Inferior parietal cortex (tissue), 1 donor: Measurements from ENCODE around the gene TRIO.

Experiments
- DNase-seq: peaks from one replicate; pipeline ENCODE4 v3.0.0-alpha.2; 2016; ENCODE audit errors: extremely low spot score

Gene TRIO

DNA sequence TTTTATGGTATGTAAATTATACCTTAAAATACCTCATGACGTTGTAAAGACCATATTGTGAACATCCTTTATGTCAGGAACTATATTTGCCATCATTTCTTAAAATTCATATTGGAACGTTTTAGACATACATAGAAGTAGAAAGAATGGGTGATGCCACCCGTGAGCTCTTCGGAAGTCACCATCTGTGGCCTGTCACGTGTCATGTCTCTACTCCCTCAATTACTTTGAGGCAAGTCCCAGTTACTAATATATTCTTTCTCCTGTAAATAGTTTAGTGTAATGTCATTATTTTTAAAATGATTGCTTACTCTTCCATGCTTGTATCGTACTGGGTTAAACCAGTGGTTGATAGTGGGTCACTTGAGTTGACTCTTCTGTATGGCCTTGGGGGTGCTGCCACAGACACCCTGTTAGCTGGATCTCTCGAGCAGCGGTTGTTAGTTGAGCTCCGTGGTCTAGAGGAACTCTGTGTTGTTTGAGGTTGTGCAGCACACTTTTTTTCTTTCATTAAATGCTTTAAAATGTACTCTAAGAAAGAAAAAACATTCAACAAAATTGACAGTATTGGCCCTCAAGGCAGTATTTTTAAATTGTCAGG, 66.2 kb downstream of the TRIO start:
- no peak for DNase-seq

- DNase-seq: no peak
Observed at GRCh38 chr5:14209836-14210235, 66.7 kb downstream of the TRIO start.

DNA sequence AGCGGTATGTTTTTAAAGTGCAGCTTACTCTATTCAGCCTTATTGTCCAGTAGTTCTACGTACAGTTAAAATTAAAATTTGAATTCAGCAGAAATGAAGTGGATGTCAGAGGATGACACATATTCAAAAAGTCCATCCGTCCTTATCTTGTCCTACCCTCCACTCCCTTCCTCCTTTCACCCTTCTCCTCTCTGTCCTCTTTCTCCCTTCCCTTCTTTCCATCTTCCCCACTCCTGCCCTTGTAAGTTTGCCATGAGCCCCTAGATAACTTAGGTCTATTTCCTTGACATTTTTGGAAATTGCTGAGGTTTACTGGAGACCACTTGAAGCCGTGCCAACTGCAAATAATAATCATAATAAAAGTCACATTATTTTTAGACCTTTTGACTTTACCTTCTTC, 67.6 kb downstream of the TRIO start:
- no peak for DNase-seq

DNA sequence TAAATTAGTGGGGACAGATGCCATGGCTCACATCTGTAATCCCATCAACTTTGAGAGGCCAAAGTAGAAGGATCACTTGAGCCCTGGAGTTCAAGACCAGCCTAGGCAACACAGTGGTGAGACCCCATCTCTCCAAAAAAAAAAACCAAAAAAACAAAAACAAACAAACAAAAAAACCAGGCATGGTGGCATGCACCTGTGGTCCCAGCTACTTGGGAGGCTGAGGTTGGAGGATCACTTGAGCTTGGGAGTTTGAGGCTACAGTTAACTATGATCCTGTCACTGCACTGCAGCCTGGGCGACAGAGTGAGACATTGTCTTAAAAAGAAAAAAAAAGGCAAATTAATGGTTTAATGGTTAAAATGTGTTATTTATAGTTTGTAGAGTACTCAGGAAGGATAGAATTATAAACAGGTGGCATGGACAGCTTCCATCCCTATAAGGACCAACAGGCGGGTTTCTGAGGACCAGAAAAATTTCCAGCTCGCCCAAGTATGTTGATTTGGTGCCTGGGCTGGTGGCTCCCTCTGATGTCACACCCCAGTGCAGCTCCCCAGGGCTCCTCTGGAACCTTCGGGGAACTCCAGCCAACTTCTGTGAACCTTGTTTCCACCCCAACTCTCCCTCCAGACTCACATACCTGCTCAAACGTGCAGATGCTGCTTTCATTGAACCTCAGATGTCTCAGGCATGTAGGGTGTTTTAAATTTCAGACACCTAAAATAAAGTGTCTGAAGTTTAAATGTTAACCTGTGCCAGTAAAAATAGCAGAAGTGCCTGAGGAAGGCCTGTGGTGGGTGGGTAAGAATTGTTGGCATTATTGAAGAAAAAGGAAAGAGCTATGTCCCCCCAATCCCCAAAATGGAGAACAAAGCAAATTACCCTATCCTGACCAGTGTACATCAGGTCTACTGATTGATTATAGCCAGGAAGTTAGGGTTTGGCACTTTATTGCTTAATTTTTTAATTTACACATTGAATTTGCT, 69.0 kb downstream of the TRIO start:
- no peak for DNase-seq

DNA sequence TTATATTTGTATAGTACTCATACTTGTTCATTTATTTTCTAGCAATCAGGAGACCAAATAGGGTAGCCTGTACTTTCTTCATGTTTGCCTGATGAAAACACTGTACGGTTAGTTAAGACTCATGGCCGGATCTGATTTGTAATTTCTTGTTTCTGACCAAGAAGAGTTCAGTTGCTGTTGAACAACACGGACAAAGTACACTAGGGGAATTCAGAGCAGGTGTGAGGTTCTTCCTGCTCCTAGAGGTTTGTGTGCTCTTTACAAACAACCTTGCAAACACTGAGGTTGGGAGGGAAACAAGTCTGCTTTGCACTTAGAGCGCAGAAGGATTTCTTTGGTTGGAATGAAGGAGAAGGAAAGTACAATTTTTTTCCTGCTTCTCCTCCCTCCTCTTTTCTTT, 69.7 kb downstream of the TRIO start:
- DNase-seq: no peak

- no peak for DNase-seq
Observed at GRCh38 chr5:14213253-14213652, 70.1 kb downstream of the TRIO start.

GRCh38 chr5:14213813-14214585, 70.9 kb downstream of the TRIO start:
- DNase-seq: no peak

DNA sequence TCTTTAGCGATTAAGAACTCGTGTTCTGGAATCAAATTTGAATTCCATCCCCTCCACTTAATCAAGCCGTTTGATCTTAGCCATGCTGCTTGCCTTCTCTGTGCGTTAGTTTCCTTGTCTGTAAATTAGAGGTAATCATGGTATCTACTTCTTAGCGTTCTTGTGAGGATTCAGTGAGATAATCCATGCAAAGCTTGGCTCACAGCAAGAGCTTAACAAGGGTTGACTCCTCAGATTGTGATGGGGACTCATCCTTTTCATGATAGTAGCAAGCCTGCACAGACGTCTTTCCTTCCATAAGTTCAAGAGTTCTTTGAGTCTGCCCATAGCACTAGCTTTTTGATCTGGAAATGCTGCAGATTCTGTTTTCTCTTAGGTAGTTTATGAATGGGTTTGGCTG, 72.8 kb downstream of the TRIO start:
- no peak for DNase-seq

DNA sequence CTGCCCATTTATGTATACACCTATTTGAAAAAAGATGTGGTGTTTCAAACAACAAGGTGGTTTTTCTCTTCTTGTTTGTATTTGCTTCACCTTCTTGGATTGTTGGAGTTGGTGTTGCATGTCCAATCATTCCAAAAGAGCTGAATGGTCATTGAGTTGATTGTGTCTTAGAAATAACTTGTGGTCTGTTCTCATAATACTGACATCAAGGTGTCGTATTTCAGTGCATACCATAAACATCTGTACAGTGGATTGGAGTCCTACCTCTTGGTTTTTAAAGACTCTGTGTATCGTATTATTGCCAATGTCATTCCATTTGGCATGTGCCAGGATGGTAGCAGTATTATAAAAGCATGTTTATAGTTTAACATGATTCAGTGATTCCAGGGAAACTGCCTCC, 73.2 kb downstream of the TRIO start:
- no peak for DNase-seq

DNA sequence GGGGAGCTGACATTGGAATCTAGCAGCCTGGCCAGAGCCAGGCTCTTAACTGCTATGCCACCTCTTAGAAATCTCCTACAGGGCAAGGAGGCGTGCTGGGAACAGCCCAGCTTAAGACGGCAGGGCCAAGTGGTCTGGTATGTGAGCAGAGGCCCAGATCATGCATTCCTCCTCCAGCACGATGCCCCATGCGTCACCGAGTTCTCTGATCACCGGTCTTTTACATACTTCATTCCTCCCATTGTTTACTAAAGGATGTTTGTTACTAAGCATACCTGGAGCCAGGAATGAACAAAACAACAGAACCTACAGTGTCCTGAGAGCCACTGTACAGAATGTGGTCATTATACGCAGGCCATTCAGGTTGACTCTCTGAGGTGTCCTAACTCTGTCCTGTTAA, 73.8 kb downstream of the TRIO start:
- no peak for DNase-seq

DNA sequence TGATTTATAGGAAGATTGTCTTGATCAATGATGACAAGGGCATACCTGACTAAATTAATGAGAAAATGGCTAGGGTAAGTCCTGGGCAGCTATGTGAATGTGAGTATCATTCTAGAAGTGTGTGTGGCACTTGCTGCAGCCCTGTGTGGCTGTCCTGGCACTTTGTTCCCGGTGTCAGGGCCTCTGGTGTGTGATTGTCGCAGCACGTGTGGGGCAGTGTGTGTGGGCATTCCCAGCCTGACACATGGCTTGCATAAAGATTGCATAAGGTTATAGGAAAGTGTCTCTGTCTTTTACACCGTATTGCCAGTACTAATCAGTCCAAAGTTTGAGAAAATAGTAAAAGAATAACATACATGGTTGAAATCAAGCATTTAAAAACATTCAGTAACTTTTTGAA, 74.4 kb downstream of the TRIO start:
- no peak for DNase-seq

DNA sequence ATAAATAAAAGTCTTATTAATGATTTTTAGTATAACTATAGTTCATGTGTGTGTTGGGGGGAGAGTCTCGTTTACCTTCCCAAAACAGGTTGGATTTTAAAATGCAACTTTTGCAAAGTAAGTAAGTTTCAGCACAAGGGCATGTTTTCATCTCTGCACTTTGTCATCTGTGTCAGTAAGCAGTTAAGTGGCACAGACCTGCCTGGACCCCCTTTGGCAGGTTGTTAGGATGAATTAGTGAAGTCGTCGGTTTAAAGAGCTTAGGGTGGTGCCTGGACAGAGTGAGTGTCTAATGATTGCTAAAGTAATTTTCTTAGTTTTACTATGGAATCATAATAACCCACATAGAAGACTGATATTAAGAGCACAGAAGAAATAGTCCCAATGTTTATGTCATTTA, 74.9 kb downstream of the TRIO start:
- no peak for DNase-seq

DNA sequence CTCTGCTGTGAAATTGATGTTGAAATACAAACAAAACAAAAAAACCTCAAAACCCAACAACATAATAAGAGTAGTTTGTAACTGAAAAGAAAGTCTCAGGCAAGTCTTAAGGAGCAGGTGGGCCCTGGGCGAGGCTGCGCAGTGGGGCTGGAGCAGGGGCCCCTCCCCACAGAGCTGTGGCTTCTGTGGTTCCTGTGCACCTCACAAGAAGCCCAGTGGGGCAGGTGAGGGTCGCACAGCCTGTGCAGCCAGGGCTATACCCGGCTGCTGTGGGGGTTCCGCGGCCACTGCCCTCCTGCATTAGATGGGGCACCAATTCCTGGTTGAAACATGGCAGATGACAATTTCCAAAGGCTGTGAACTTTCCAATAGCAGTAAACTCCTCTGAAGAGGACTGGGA, 75.3 kb downstream of the TRIO start:
- no peak for DNase-seq

DNA sequence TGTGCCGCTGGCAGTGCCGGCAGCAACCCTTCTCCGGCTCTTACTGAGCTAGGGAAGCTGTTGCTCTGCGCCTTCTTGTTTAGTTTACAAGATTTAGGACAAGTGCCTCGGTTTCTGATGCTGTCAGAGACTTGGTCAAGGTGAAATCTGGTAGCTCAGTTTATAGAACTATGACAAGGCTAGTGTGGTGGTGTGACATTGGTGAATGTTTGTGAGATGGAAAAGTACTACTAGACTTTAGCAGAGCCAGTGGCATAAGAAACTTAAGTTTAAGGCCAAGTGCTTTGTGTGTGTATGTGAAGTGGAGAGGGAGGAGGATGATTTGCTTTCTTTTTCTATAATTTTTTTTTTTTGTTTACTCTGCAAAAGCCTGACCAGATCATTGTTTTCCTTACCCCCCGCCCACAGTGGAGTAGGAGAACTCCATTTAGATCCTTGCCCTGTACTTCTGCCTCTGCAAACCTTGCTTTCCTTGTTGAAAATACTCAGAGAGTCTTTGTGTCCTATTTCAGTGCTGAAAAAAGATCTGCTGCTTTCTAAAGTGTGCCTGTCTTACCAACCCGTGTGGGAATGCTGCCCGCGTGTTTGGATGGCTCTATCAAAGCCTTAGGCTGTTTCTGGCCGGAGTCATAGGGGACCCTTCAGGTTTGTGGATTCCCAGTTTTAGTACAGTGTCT, 75.9 kb downstream of the TRIO start:
- DNase-seq: no peak

- no peak for DNase-seq
Observed at GRCh38 chr5:14219800-14220512, 76.8 kb downstream of the TRIO start.

- DNase-seq: no peak
Observed at GRCh38 chr5:14220642-14221041, 77.5 kb downstream of the TRIO start.

DNA sequence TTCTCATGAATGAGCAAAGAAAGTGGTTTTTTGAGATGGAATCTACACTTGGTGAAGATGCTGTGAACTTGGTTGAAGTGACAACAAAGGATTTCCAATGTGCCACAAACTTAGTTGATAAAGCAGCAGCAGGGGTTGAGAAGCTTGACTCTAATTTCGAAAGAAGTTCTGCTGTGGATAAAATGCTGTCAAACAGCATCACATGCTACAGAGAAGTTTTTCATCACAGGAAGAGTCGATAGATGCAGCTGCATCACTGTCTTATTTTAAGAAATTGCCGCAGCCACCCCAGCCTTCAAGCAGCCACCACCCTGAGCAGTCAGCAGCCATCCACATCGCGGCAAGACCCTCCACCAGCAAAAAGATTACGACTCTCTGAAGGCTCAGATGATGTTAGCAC, 78.6 kb downstream of the TRIO start:
- no peak for DNase-seq

DNA sequence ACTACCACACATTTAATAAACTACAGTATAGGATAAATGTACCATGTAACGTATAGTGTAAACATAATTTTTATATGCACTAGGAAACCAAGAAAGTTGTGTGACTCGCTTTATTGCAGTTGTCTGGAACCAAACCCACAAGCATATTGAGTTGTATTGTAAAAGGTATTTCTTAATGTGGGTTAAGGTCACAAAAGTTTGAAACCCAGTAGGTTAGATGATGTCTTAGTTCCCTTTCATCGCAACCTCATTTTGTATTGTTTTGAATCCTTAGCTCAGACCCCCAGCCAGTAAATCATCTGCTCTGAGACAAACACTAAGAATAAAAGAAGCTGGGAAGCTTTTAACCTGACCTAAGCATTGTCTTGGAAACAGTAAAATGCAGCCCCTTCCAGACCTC, 79.1 kb downstream of the TRIO start:
- DNase-seq: no peak

DNA sequence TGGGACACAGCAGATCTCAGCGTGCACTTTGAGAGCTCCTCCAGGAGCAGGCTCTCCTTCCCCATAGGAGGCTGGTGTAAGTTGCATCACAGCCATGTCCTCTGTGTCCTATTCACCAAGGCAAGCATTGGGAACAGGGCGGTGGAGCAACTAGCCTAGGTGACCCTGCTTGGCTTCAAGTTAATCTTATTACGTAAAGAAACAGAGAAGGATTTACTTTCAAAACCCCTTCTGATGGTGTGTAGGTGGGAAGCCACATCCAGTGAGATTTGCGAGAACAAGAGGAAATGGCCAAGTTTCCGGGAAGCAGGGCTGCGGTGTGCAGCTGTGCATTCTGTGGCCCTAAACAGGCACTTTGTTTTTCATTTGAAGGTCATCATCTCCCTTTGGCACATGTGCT, 80.2 kb downstream of the TRIO start:
- DNase-seq: no peak

- no peak for DNase-seq
Observed at GRCh38 chr5:14225173-14225834, 82.2 kb downstream of the TRIO start.

- DNase-seq: no peak
Observed at GRCh38 chr5:14226149-14226548, 83.0 kb downstream of the TRIO start.
